Raji (cell line): Measurements from ENCODE around the gene PRG3.

Source experiments
- POLR2A ChIP-seq: IDR thresholded peaks from 2 replicates; pipeline ENCODE4 v1.6.1; 2011; ENCODE audit warnings: low read depth, low read length, control low read depth; ENCODE audit not compliant: insufficient read depth

PRG3 gene

DNA sequence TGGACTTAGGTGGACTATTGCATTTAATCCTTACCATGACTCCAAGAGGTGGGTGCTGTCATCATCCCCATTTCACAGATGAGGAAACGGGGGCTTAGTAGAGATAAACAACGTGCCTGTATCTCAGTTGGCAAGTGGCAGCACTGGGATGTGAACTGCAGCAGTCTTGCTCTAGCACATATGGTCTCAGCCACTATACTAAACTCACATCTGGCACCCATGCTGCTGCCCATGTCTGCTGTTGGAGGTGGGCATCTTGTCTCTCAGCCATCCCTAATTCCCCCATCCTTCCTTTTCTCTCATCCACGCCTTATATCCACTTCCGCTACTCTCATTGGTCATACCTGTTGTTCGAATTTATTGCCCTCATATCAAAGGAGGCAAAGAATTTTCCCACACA is 3.8 kb downstream of the PRG3 start:
- no peak for TF ChIP-seq POLR2A

DNA sequence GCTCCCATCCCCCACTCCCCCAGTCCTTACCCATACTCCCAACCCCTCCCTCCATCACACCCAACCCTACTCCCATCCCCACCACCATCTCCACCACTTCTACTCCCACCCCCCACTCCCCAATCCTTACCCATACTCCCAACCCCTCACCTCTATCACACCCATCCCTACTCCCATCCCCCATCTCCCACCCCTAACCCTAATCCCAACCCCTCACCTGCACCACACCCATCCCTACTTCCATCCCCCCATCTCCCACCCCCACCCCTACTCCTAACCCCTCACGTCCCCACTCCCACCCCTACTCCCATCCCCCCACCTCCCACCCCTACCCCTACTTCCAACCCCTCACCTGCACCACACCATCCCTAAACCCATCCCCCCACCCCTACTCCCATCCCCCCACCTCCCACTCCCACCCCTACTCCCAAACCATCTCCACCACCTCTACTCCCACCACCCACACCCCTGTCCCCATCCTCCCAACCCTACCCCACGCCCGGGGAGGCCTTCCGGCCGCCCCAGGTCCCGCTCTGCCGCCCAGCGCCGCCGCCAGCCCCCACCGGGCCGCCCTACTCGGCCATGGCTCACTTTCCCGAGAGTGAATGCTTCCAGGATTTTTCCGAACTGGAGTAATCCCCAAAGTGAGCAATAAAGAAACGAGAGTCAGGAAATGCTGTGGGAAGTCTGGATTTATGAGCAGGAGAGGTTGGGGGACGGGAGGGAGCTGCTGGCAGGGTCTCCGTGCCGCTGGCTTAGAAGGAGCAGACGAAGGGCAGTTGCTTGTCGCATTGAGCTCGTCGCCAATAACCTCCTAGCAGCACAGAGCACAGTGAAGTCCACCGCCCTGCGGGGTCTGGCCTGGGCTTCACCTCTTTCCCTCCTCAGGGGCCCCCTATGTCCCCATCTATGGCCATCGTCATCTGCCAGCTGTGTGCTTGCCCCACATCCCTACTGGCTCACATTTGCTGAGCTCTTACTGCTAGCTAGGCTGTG is 4.6 kb downstream of the PRG3 start:
- no peak for TF ChIP-seq POLR2A

DNA sequence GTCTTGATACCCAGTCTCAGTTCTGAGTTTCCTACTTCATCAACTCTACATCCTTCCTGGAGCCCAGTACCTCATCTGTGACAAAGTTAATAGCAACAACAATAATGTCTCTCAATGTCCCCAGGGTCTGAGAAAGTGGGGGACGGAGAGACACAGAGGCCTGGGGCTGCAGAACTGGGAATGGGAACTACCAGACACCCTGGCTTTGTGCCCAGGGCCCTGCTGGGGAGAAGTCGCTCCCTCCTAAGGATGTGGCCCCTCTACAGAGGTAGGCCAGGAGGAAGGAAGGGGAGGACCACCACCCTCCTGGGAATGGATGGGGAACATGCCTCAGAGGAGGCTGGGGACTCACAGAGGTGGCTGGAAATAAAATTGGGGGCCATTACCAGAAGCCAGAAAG is 5.5 kb downstream of the PRG3 start:
- TF ChIP-seq POLR2A: no peak

DNA sequence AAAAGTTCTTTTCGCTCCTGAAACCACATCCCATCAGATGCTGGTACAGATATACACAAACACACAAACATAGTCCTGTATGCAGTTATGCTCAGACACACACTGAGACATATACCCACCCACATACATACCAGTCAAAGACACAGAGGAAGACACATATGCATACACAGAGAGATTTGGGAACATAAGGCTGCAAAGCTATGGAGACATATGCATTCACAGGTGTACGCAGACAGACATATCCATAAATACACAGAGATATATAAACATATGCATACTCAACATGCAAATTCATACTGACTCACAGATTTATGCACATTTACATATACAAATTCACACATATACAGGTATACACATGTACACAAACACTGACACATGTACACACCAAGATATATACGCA is 6.0 kb downstream of the PRG3 start:
- TF ChIP-seq POLR2A: no peak

DNA sequence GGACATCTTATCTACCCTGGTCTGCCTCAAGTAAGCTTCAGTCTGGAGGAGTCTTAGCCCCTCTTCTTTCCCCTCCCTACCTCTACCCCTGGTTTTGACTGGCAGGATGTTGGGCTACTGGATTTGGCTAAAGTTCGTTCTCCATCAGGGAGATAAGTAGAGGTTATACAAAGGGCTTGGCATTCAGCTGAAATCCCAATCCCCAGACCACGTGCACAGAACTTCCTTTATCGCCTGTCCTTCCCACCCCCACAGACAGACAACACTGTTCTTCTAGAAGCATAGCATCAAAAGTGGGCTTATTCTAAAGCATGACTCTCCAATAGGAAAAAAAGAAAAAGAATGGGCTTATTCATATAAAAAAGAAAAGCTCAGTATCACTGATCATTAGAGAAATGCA is 7.8 kb downstream of the PRG3 start:
- TF ChIP-seq POLR2A: no peak

DNA sequence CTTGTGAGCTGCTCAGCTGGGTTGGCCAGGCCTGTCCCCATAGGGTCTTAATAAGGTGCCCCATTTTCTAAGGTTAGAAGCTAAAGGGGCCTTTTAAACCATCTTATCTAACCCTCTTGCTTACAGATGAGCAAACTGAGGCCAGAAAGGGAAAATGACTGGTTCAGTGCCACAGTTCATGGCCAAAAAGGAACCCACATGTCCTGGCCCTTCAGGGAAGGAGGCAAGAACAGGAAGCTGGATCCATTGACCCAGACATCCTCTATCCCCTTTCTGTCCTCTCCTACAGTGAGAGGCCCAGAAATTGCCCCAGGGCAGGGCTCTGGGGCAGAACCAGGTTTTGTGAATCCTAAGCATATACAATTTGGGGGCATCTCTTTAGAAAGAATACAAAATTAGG is 10.0 kb downstream of the PRG3 start:
- no peak for TF ChIP-seq POLR2A

DNA sequence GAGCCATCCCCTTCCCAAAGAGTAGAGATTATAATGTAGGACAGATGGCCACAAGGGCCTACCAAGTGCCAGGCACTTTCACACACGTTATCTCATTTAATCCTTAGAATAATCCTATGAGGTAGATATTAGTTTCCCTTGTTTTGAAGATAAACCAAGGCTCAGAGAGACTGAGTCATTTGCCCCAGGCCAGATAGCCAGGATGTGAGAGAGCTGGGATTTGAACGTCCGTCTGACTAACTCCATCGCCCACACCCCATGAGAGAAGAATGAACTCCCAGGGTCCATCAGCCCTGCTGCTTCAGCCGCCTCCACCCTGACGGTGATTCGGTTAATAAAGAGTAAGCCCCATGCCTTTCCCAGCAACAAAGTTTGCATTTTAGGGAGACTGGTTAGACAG is 10.7 kb downstream of the PRG3 start:
- no peak for TF ChIP-seq POLR2A

DNA sequence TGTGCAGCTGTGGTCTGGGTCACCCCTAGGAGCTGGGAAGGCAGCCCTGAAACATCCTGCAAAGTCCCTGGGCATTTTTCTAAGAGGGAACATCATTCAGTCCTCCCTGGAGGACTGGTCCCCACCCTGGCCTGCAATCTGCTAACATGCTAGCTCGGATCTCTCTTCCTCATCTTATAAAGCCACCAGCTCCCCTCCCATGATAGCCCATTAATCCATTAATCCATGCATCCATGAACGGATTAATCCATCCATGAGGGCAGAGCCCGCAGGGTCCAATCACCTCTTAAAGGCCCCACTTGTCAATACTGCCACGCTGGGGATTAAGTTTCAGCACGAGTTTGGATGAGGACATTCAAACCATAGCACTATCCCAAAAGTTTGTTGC is 12.1 kb downstream of the PRG3 start:
- no peak for TF ChIP-seq POLR2A

DNA sequence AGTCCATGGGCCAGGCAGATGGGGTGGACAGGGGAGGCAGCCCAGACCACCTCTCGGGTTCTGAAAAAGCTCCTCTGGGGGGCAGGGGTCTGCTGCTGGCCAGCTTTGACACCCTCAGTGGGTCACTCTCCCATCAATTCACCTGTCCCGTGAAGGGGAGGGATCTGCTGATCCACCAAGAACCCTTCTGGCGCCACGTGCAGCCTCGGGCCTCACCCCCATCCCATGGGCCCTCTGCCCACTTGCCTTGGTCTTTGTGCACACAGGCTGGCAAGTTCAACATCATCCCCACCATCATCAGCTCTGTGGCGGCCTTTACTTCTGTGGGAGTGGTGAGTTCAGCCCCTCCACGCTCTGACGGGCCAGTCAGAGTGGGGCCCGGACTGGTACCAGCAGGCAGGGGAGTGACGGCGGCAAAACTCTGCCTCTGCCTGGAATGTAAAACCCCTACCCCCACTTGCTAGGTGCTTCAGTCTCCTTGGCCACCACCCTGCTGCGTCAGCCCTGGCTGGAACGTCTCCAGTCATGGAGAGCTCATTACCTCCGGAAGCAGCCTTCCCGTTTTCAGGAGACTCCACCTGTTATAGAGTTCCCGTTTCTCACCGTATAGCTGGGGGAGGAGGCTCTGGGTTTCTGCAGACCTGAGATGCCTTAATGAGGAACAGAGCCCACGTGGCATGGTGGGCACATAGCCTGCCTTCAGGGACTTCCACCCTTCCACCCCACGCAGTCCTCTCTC is 12.7 kb downstream of the PRG3 start:
- TF ChIP-seq POLR2A: no peak

DNA sequence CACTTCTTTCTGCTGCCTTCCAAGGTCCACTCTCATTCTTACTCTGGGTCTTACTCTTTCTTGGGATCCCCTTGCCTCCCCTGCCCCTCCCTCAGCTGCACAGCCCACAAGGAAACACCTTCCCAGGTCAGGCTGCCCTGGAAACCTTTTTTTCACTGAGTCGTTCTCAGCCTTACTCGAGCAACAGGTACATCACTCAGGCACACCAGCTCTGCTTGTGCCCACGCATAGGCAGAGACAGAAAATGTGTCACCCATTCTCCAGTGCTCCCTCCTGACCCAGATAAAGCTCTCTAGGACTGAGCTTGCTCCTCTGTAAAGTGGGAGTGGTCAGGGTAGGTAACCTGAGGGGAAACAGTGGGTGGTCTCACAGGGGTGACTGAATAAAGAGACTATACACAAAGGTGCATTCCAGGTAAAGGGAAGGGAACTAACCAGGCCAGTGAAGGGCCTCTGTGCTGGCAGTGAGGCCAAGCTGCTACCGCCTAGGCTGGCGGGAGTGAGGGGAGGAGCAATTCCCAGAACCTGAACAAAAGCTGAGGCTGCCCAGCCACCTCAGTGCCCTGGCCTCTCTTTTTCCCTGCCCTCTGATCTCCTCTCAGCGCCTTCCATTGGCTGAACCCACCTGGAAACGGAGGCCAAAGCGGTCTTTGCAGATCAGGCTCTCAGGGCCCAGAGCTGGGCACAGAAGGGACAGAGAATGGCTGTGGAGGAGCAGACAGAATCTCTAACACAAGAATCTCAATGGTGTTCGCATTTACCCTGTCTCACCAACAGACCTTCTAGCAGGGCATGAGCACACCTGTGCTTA is 15.9 kb downstream of the PRG3 start:
- no peak for TF ChIP-seq POLR2A

DNA sequence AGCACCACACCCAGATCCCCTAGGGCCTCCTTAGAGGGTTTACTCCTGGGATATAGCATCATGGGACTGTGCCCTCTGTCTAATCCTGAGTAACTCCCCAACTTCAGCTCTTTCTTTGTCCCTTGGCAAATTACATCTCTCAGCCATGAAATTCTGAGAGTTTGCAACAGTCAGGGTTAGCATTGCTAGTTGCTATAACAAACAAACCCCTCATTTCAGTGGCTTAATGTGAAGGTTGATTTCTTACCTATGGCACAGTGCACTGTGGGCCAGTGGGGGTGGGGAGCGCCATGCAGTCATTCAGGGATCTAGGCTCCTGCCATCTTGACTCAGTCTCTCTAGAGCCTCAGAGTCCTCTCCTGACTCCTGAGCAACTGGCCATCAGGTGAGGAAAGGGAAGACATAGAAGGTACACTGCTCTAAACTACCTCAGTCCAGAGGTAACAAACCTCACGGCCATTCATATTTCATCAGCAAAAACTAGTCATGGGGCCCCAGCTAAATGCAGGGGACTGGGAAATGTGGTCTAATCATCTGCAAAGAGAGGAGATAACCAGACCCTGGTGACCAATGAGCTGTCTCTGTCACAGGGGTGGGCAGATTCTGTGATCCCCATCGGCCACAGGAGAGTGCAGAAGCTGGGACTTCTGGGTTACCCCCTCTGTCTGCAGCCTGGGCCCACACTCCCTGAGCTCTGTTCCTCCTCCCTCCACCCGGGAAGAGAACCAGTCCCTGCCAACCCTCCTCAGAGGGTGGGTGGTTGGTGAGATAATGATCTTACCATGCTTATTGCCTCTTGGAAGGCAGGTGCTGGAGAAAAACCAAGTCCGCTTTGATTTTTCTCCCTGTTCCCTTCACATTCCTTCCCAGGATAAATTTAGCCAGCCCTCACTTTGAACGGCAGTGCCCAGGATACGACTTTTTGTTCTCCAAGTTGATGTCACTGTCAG is 17.5 kb downstream of the PRG3 start:
- no peak for TF ChIP-seq POLR2A

DNA sequence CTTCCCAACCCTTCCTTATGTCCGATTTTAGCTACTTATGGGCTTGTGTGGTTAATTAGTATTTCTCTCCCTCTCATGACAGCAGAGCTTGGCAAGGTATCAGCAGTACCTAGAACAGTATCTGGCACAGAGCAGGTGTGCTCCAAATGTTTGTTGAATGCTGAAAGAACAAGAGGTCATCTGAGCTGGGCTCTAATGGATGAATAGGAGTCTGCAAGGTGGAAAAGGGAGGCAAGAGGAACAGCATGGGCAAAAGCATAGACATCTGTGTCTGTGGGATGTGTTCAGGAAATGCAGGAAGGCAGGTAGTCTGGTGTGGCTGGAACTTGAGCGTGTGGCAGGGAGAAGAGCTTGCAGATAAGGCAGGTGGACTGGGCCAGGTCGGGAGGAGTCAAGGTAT is 19.0 kb downstream of the PRG3 start:
- TF ChIP-seq POLR2A: no peak

DNA sequence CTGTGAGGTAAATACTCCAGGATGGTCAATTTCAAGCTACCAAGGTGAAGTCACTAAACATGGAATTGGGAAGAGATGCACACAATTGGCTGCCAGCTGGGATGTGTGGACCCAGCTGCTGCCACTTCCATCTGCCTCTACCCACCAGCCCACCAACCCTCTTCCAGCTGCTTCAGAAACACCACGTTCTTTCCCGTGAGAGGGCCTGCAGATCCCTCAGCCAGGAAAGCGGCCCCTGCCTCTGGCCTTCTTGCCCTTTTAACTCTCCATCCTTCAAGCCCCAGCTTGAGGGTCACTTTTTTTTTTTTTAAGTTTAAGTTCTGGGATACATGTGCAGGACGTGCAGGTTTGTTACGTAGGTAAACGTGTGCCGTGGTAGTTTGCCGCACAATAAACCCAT is 20.0 kb downstream of the PRG3 start:
- no peak for TF ChIP-seq POLR2A
